SK-N-MC (cell line): ENCODE measurements around the gene PTGER4.

Source experiments
- EZH2 ChIP-seq: fragments of 200-600 bp; sonication (generic); IDR thresholded peaks from one replicate; pipeline ENCODE4 v1.6.1; 2017; ENCODE audit warnings: antibody characterized with exemption
- FOXP2 ChIP-seq: optimal IDR thresholded peaks from 2 replicates; pipeline ENCODE3; 2011; ENCODE audit warnings: mild to moderate bottlenecking, moderate library complexity; ENCODE audit not compliant: insufficient read depth; ENCODE audit errors: extremely low read length, control extremely low read depth
- POLR2AphosphoS5 ChIP-seq: IDR thresholded peaks from 2 replicates; pipeline ENCODE4 v1.6.1; 2012; ENCODE audit warnings: mild to moderate bottlenecking, low read depth, low read length, borderline replicate concordance

- TF ChIP-seq POLR2AphosphoS5, result no peak
- no peak for TF ChIP-seq EZH2
- TF ChIP-seq FOXP2, result no peak
Observed at GRCh38 chr5:40634593-40634992, 45.1 kb upstream of the PTGER4 start.
